H9 (cell line): ENCODE data around the gene ZNF14. TPM values are rescaled to one million over a fixed set of nuclear protein-coding genes. Genes with fewer than 3 reads are reported as not detected.

ENCODE experiments used
- DNase-seq: peaks from one replicate; pipeline ENCODE4 v3.0.0-alpha.2; 2017
- H2AFZ ChIP-seq: one replicate; pipeline ENCODE4 v1.6.1; 2013; ENCODE audit warnings: mild to moderate bottlenecking, low read length, control low read depth, moderate library complexity
- H2AK5ac ChIP-seq: 2 replicates; pipeline ENCODE4 v1.6.1; 2013; ENCODE audit warnings: low read length, control low read depth, mixed read lengths; ENCODE audit not compliant: insufficient read length
- H2BK120ac ChIP-seq: one replicate; pipeline ENCODE4 v1.6.1; 2013; ENCODE audit warnings: low read depth, mild to moderate bottlenecking, low read length, control low read depth, inconsistent platforms; ENCODE audit not compliant: poor library complexity, severe bottlenecking
- H2BK12ac ChIP-seq: 2 replicates; pipeline ENCODE4 v1.6.1; 2013; ENCODE audit warnings: low read length, control low read depth, mixed read lengths, low read depth; ENCODE audit not compliant: insufficient read length
- H2BK15ac ChIP-seq: 2 replicates; pipeline ENCODE4 v1.6.1; 2013; ENCODE audit warnings: low read depth, low read length, control low read depth
- H2BK20ac ChIP-seq: one replicate; pipeline ENCODE4 v1.6.1; 2013; ENCODE audit warnings: low read depth, mild to moderate bottlenecking, low read length, control low read depth, inconsistent platforms; ENCODE audit not compliant: poor library complexity, severe bottlenecking
- H2BK5ac ChIP-seq: 2 replicates; pipeline ENCODE4 v1.6.1; 2013; ENCODE audit warnings: low read length, control low read depth, mixed read lengths; ENCODE audit not compliant: insufficient read length
- H3K14ac ChIP-seq: 2 replicates; pipeline ENCODE4 v1.6.1; 2013; ENCODE audit warnings: low read length, control low read depth; ENCODE audit not compliant: insufficient read depth
- H3K18ac ChIP-seq: 2 replicates; pipeline ENCODE4 v1.6.1; 2013; ENCODE audit warnings: low read depth, mild to moderate bottlenecking, mixed read lengths, low read length, control low read depth; ENCODE audit not compliant: insufficient read length
- H3K23ac ChIP-seq: 2 replicates; pipeline ENCODE4 v1.6.1; 2013; ENCODE audit warnings: low read length, control low read depth, mixed read lengths, low read depth; ENCODE audit not compliant: insufficient read length
- H3K23me2 ChIP-seq: 2 replicates; pipeline ENCODE4 v1.6.1; 2013; ENCODE audit warnings: low read depth, mild to moderate bottlenecking, mixed read lengths, low read length, control low read depth; ENCODE audit not compliant: insufficient read length, poor library complexity, severe bottlenecking
- H3K27ac ChIP-seq: 2 replicates; pipeline ENCODE4 v1.5.1; 2013; ENCODE audit warnings: low read length, control low read depth, mixed read lengths, low read depth; ENCODE audit not compliant: insufficient read length
- H3K27me3 ChIP-seq: 2 replicates; pipeline ENCODE4 v1.6.1; 2013; ENCODE audit warnings: low read length, control low read depth, inconsistent platforms; ENCODE audit not compliant: insufficient read depth
- H3K4ac ChIP-seq: 2 replicates; pipeline ENCODE4 v1.6.1; 2013; ENCODE audit warnings: low read depth, mild to moderate bottlenecking, control low read depth, inconsistent platforms, low read length, moderate library complexity
- H3K4me1 ChIP-seq: 2 replicates; pipeline ENCODE4 v1.6.1; 2013; ENCODE audit warnings: low read length, control low read depth, inconsistent platforms; ENCODE audit not compliant: insufficient read depth
- H3K4me2 ChIP-seq: 2 replicates; pipeline ENCODE4 v1.6.1; 2013; ENCODE audit warnings: low read length, control low read depth, mixed read lengths; ENCODE audit not compliant: insufficient read length, insufficient read depth
- H3K56ac ChIP-seq: 2 replicates; pipeline ENCODE4 v1.6.1; 2013; ENCODE audit warnings: low read depth, mild to moderate bottlenecking, mixed read lengths, low read length, control low read depth; ENCODE audit not compliant: insufficient read length
- H3K79me1 ChIP-seq: 2 replicates; pipeline ENCODE4 v1.6.1; 2013; ENCODE audit warnings: low read depth, mild to moderate bottlenecking, moderate library complexity, low read length, control low read depth, inconsistent platforms; ENCODE audit not compliant: insufficient read depth, poor library complexity, severe bottlenecking
- H3K79me2 ChIP-seq: 2 replicates; pipeline ENCODE4 v1.6.1; 2013; ENCODE audit warnings: low read length, control low read depth, inconsistent platforms; ENCODE audit not compliant: insufficient read depth
- H3K9ac ChIP-seq: 2 replicates; pipeline ENCODE4 v1.6.1; 2013; ENCODE audit warnings: low read length, control low read depth, mixed read lengths; ENCODE audit not compliant: insufficient read length; ENCODE audit errors: extremely low read depth
- H3K9me3 ChIP-seq: one replicate; pipeline ENCODE4 v1.6.1; 2013; ENCODE audit warnings: low read depth, low read length, inconsistent platforms; ENCODE audit not compliant: control insufficient read depth
- H3T11ph ChIP-seq: one replicate; pipeline ENCODE4 v1.6.1; 2013; ENCODE audit warnings: mild to moderate bottlenecking, low read length, control low read depth, inconsistent platforms
- H4K20me1 ChIP-seq: one replicate; pipeline ENCODE4 v1.6.1; 2013; ENCODE audit not compliant: control insufficient read depth, insufficient read length, insufficient read depth
- H4K5ac ChIP-seq: 2 replicates; pipeline ENCODE4 v1.6.1; 2013; ENCODE audit warnings: low read depth, mild to moderate bottlenecking, mixed read lengths, low read length, control low read depth; ENCODE audit not compliant: insufficient read length
- H4K8ac ChIP-seq: replicated peaks from 2 replicates; pipeline ENCODE4 v1.6.1; 2013; ENCODE audit warnings: low read length, control low read depth, mixed read lengths, low read depth; ENCODE audit not compliant: insufficient read length
- H4K91ac ChIP-seq: 2 replicates; pipeline ENCODE4 v1.6.1; 2013; ENCODE audit warnings: low read depth, mild to moderate bottlenecking, moderate library complexity, mixed read lengths, low read length, control low read depth; ENCODE audit not compliant: insufficient read length
- H3K27ac Mint-ChIP-seq, 3 experiments: 2 replicates in 2 of 3; 3 replicates in 1 of 3; pipeline ENCODE4 v1.8.0; 2020 to 2021; ENCODE audit warnings: mixed read lengths in 3 of 3, mild to moderate bottlenecking in 1 of 3, moderate library complexity in 1 of 3
- H3K27me3 Mint-ChIP-seq: 2 replicates; pipeline ENCODE4 v1.8.0; 2021; ENCODE audit warnings: low read depth, mild to moderate bottlenecking, moderate library complexity, mixed read lengths
- H3K36me3 Mint-ChIP-seq, 3 experiments: 2 replicates in 2 of 3; 3 replicates in 1 of 3; pipeline ENCODE4 v1.8.0; 2020 to 2021; ENCODE audit warnings: low read depth in 3 of 3, mixed read lengths in 3 of 3; ENCODE audit not compliant: insufficient read depth in 1 of 3
- H3K4me1 Mint-ChIP-seq, 2 experiments: 2 replicates each; pipeline ENCODE4 v1.8.0; 2020; ENCODE audit warnings: mixed read lengths in 2 of 2
- H3K4me3 Mint-ChIP-seq, 2 experiments: 2 replicates in 1 of 2; 3 replicates in 1 of 2; pipeline ENCODE4 v1.8.0; 2020 to 2021; ENCODE audit warnings: mild to moderate bottlenecking in 2 of 2, mixed read lengths in 2 of 2, moderate library complexity in 1 of 2
- H3K9me3 Mint-ChIP-seq, 2 experiments: 2 replicates in 1 of 2; 3 replicates in 1 of 2; pipeline ENCODE4 v1.8.0; 2020; ENCODE audit warnings: mild to moderate bottlenecking in 2 of 2, mixed read lengths in 2 of 2, moderate library complexity in 1 of 2
- CTCF ChIP-seq: fragments of 200-600 bp; sonication (generic); conservative IDR thresholded peaks from 3 replicates; pipeline ENCODE4 v1.8.0; 2021; ENCODE audit warnings: antibody characterized with exemption, mild to moderate bottlenecking
- WGBS: extraction: QIAGEN DNeasy Blood & Tissue Kit; methylation state at CpG from one replicate; pipeline ENCODE4 v1.1.7; 2013; ENCODE audit warnings: missing lambda C conversion rate, low lambda C conversion rate, mixed read lengths; ENCODE audit not compliant: insufficient read length; ENCODE audit errors: extremely low coverage; 5-methylcytosine and 5-hydroxymethylcytosine counted together
- total RNA-seq: library from RNA; stranded (reverse); gene quantifications from 2 replicates; pipeline ENCODE4 v1.2.1, GENCODE V29; 2021

ZNF14 gene
- total RNA-seq, 1 experiment from 2014 or later: 8.3 TPM

- Mint-ChIP-seq H3K27ac (no peak overlapping the region; a peak in 1 of 7 replicates), H3K27me3 (peaks cover 23% of the 10 kb centered on the region), H3K4me3 (no peak overlapping the region), H3K4me1 (no peaks in the 10 kb centered on the region), H3K9me3 (peaks cover 29 to 44% of the 10 kb centered on the region in 2 experiments), H3K36me3 (peaks cover 0 to 5% (median 4%) of the 10 kb centered on the region in 3 experiments; a peak in 3 of 7 replicates)
- no peak overlapping the region for H2BK15ac ChIP-seq
- H2BK12ac ChIP-seq: no peak overlapping the region
- H2AK5ac ChIP-seq: no peak overlapping the region
- no peak overlapping the region for H4K5ac ChIP-seq
- H2AFZ ChIP-seq: no peak overlapping the region
- no peak overlapping the region for H2BK120ac ChIP-seq
- H2BK20ac ChIP-seq: no peak overlapping the region
- H3K27ac ChIP-seq: no peak overlapping the region
- DNase-seq: no peak
- no peak for TF ChIP-seq CTCF
- H3K4me1 ChIP-seq: no peaks in the 10 kb centered on the region
- H4K20me1 ChIP-seq: peaks cover 2% of the 10 kb centered on the region
- H3K4me2 ChIP-seq: no peak overlapping the region
- no peak overlapping the region for H3K9ac ChIP-seq
- no peak overlapping the region for H3T11ph ChIP-seq
- no peaks in the 10 kb centered on the region for H3K79me2 ChIP-seq
- H2BK5ac ChIP-seq: no peak overlapping the region
- no peak overlapping the region for H3K4ac ChIP-seq
- H3K23ac ChIP-seq: no peak overlapping the region
- no peak overlapping the region for H3K14ac ChIP-seq
- no peaks in the 10 kb centered on the region for H3K9me3 ChIP-seq
- no peak overlapping the region for H3K18ac ChIP-seq
- no peaks in the 10 kb centered on the region for H3K27me3 ChIP-seq
- no peak overlapping the region for H4K91ac ChIP-seq
- no peaks in the 10 kb centered on the region for H3K23me2 ChIP-seq
- no CpG with 5 or more reads among the region's 13 CpGs for WGBS
- H4K8ac ChIP-seq: no peak overlapping the region
- H3K79me1 ChIP-seq: no peaks in the 10 kb centered on the region
- H3K56ac ChIP-seq: no peak overlapping the region
Measured at GRCh38 chr19:19749117-19749907, 16.4 kb upstream of the ZNF14 start.
